Activated CD8-positive, alpha-beta memory T cell treated with anti-CD3 and anti-CD28 coated beads, Interleukin-2, amount 50 U/mL, for 24 hours (primary cell): ENCODE data around the gene PORCN.
"Not testable (repeated sequence)": the region's sequence is repeated elsewhere in the genome, so short reads cannot be mapped to it uniquely, and the experiment has no call there.

Source experiments
- DNase-seq: peaks from one replicate; pipeline ENCODE4 v3.0.0-alpha.2; 2020; ENCODE audit errors: extremely low read depth

The PORCN gene

GRCh38 chrX:48540480-48540879 lies 31.7 kb downstream of the PORCN start:
- no peak for DNase-seq

- DNase-seq = no peak
These were observed 32.5 kb downstream of the PORCN start for GRCh38 chrX:48541140-48541814.

GRCh38 chrX:48548871-48549270 lies 40.1 kb downstream of the PORCN start:
- DNase-seq = no peak

- DNase-seq = not testable (repeated sequence)
These were observed 47.0 kb downstream of the PORCN start for GRCh38 chrX:48555731-48556325.

- no peak for DNase-seq
These were observed 49.5 kb downstream of the PORCN start for GRCh38 chrX:48558271-48558670.

- no peak for DNase-seq
These were observed 50.8 kb downstream of the PORCN start for GRCh38 chrX:48559636-48560035.

GRCh38 chrX:48560056-48560455 lies 51.3 kb downstream of the PORCN start:
- DNase-seq = no peak

- DNase-seq = no peak
These were observed 51.9 kb downstream of the PORCN start for GRCh38 chrX:48560681-48561080.

GRCh38 chrX:48569958-48570357 lies 61.2 kb downstream of the PORCN start:
- no peak for DNase-seq
